ENCODE measurements around the gene MED12.

DNA sequence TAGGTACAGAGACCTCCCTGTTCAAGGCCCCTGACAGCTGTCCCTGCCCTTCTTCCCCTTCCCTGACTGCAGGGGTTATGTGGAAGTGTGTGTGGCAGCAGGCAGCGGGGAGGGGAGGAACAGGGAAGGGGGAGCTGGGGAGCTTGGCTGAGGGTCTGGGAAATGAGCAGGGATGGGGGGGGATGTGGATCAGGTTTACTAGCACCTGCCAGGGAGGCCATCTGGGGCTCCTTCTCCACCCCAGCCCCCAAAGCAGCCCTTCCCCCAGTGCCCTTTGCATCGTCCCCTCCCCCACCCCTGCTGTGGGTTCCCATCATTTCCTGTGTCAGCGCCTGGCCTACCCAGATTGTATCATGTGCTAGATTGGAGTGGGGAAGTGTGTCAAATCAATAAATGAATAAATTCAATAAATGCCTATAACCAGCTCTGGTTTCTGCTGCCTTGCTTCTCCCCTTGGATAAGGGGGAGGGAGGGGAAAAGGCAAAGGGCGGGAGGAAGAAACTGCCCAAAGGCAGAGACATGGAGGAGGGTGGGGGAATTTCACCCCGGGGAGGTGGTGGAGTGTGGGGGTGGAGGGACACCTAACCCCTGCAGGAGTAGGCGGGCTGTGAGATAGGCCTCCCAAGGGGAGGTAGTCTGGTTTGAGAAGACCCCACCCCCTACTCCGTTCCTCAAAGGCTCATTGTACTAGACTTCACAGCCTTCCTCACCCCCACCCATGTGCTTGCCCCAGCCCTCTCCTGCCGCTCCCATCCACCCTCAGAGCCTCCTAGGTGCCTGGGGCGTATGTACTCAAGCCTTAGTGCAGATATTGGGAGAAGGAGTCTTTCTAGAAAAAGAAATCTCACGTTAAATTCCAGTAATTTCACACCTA lies 15.0 kb upstream of the MED12 start:
- TF ChIP-seq, protein P1, sequence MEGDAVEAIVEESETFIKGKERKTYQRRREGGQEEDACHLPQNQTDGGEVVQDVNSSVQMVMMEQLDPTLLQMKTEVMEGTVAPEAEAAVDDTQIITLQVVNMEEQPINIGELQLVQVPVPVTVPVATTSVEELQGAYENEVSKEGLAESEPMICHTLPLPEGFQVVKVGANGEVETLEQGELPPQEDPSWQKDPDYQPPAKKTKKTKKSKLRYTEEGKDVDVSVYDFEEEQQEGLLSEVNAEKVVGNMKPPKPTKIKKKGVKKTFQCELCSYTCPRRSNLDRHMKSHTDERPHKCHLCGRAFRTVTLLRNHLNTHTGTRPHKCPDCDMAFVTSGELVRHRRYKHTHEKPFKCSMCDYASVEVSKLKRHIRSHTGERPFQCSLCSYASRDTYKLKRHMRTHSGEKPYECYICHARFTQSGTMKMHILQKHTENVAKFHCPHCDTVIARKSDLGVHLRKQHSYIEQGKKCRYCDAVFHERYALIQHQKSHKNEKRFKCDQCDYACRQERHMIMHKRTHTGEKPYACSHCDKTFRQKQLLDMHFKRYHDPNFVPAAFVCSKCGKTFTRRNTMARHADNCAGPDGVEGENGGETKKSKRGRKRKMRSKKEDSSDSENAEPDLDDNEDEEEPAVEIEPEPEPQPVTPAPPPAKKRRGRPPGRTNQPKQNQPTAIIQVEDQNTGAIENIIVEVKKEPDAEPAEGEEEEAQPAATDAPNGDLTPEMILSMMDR (conservative IDR thresholded peaks at IDR 0.05; ENCODE audit: low read length), result no peak
- no peak for TF ChIP-seq EZH2phosphoT487 (IDR thresholded peaks at IDR 0.05; ENCODE audit: borderline replicate concordance)

Measured in Loucy (cell line).